Measurements from ENCODE around the gene RING1. TPM values are rescaled to one million over a fixed set of nuclear protein-coding genes. Genes with fewer than 3 reads are reported as not detected.

Gene RING1
- total RNA-seq (10 to 100 TPM; 36.2 to 38.0 TPM), polyA plus RNA-seq (ENCODE audit: insufficient read depth, low read depth, low replicate concordance) (60.2 TPM)
- long read RNA-seq, donor 1, transcript RING1-201 (7 exons, 1,752 nt), result major isoform, 15 of 37 reads
- long read RNA-seq, donor 1, partial matches to known transcripts, result 22 of 37 reads
- long read RNA-seq, donor 1, other reads (novel, unspliced or antisense), result 0 of 37 reads
- long read RNA-seq, donor 2, transcript RING1-201 (7 exons, 1,752 nt), result major isoform, 15 of 20 reads
- long read RNA-seq, donor 2, partial matches to known transcripts, result 5 of 20 reads
- long read RNA-seq, donor 2, other reads (novel, unspliced or antisense), result 0 of 20 reads

DNA sequence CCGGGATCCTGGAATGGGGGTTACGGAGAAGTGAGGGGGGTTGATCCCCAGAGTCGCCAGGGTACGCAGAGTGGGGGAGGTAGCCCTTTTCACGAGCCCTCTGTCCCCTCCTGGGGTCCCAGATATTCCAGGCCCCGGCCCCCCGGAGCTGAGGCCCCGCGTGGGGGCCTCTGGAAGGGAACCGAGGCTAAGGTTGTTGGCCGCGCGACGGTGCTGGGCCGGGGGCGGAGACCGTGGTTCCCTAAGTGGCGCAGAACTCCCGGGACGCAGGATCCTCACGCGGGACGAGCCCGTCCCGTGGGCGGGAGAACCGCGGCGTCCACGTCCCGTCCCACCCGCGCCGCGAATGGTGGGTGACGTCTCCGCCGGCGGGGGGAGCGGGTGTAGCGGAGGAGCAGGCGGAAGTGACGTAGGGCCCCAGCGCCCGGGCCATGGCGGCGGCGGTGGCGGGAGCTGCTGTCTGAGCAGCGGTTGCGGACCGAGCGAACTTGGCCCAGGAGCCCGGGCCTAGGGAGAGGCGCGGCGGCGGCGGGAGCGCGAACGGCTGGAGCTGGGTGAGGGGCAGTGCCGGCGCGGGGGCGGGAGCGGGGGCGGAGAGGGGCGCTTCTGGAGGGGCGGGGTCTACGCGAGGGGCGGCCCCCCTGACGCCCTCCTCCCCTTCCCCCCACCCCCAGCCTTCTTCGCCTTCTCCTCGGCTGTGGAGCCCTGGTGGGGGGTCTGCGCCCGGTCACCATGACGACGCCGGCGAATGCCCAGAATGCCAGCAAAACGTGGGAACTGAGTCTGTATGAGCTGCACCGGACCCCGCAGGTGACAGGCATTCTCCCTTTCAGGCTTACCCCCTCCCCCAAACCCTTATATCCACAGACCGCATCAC is at the start of gene RING1:
Gene RING1, plus strand, starts transcription at position 410 of the 877 bp plus-strand sequence. Its CDS starts 323 bp downstream, at position 733.
- DNase-seq, result peak; percentile 92
- peak within 1 kb of the TSS; percentile 97 to 98 for H3K27ac ChIP-seq
- no peaks in the 10 kb centered on the region for H3K36me3 ChIP-seq (ENCODE audit: low read depth, missing control alignments)
- TF ChIP-seq POLR2A (IDR thresholded peaks at IDR 0.05), result peak; percentile 89
- TF ChIP-seq, protein P1, sequence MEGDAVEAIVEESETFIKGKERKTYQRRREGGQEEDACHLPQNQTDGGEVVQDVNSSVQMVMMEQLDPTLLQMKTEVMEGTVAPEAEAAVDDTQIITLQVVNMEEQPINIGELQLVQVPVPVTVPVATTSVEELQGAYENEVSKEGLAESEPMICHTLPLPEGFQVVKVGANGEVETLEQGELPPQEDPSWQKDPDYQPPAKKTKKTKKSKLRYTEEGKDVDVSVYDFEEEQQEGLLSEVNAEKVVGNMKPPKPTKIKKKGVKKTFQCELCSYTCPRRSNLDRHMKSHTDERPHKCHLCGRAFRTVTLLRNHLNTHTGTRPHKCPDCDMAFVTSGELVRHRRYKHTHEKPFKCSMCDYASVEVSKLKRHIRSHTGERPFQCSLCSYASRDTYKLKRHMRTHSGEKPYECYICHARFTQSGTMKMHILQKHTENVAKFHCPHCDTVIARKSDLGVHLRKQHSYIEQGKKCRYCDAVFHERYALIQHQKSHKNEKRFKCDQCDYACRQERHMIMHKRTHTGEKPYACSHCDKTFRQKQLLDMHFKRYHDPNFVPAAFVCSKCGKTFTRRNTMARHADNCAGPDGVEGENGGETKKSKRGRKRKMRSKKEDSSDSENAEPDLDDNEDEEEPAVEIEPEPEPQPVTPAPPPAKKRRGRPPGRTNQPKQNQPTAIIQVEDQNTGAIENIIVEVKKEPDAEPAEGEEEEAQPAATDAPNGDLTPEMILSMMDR (IDR thresholded peaks at IDR 0.05), result no peak
- no peaks in the 10 kb centered on the region for H3K27me3 ChIP-seq
- intact Hi-C loops (cut with DNase I; ENCODE audit: low total_unique reads), result loop anchor here (10.0 kb wide), 1 partner anchor 106 kb away; the partner anchor contains the start of genes TAPBP and ZBTB22
- H3K4me3 ChIP-seq, result peak within 1 kb of the TSS; percentile 87 to 98
- 1 to 2% methylated on average over 5 to 72 of the region's 86 CpGs for WGBS, 2 donors
- peaks cover 32% of the 10 kb centered on the region for H3K4me1 ChIP-seq
- H3K9me3 ChIP-seq, result no peaks in the 10 kb centered on the region

DNA sequence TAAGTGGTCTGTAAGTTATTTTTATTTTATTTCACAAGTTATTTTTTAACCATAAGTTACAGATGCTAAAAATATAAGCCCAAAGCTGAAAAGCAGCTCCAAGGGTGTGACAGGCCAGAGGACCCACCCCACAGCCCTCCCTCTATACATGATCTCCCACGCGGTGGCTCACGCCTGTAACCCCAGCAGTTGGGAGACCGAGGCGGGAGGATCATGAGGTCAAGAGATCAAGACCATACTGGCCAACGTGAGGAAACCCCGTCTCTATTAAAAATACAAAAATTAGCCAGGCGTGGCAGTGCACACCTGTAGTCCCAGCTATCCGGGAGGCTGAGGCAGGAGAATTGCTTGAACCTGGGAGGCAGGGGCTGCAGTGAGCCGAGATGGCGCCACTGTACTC is 48.2 kb upstream of the RING1 start:
- H3K36me3 ChIP-seq (ENCODE audit: low read depth, missing control alignments), result no peaks in the 10 kb centered on the region
- H3K4me3 ChIP-seq, result no peak overlapping the region
- DNase-seq, result no peak
- peaks cover 10% of the 10 kb centered on the region for H3K4me1 ChIP-seq
- no peaks in the 10 kb centered on the region for H3K27me3 ChIP-seq
- H3K27ac ChIP-seq, result no peak overlapping the region
- no peaks in the 10 kb centered on the region for H3K9me3 ChIP-seq
- intact Hi-C loops (cut with DNase I; ENCODE audit: low total_unique reads), result no loop called here
- TF ChIP-seq POLR2A (IDR thresholded peaks at IDR 0.05), result no peak
- TF ChIP-seq, protein P1 (IDR thresholded peaks at IDR 0.05), result no peak
- 82 to 87% methylated on average over 11 of the region's 11 CpGs for WGBS, 2 donors

DNA sequence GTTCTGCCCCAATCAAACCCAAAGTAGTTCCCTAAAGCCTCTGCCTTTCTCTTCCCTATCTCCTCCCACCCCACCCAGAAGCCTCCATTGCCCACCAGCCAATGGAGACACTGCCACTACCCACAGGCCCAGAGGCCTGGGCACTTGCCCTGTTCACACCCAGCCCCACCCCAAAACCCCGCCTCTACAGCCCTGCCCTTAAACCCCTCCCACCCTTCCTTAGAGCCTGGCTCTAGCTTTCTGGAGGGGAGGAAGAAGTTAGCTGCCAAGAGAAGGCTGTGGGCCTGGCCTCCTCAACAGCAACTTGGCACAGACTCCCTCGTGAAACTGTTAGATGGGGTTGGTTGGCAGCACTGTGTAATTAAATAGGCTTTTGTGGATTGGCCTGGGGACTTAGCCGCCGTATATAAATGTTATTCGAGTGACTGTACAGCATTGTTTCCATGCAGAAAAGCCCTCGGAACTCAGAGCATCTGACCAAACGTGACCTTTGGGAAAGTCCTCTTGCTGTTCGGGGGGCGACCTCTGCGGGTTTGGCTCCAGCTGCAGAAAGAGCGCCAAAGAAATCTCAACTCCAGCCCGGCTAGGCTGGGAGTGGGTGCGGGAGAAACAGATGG is 47.5 kb upstream of the RING1 start:
- H3K4me3 ChIP-seq, result peak overlapping the region in 1 of 2 donors; percentile 46
- intact Hi-C loops (cut with DNase I; ENCODE audit: low total_unique reads), result no loop called here

More for the DNA sequence above, 47.5 kb upstream of the RING1 start:
- 28 to 37% methylated on average over 12 to 13 of the region's 13 CpGs for WGBS, 2 donors
- Histone ChIP-seq H3K27me3 (no peaks in the 10 kb centered on the region), H3K4me1 (peaks cover 10% of the 10 kb centered on the region), H3K9me3 (no peaks in the 10 kb centered on the region), H3K36me3 (ENCODE audit: low read depth, missing control alignments) (no peaks in the 10 kb centered on the region), H3K27ac (no peak overlapping the region)
- TF ChIP-seq, protein P1 (IDR thresholded peaks at IDR 0.05), result no peak
- TF ChIP-seq POLR2A (IDR thresholded peaks at IDR 0.05), result no peak
- peak; percentile 55 for DNase-seq

All from testis (tissue), 5 donors.